ENCODE results near the gene PHLDA2.
A peak's percentile ranks its signal among the peaks of the same experiment; 100 is the strongest.

PHLDA2 gene

DNA sequence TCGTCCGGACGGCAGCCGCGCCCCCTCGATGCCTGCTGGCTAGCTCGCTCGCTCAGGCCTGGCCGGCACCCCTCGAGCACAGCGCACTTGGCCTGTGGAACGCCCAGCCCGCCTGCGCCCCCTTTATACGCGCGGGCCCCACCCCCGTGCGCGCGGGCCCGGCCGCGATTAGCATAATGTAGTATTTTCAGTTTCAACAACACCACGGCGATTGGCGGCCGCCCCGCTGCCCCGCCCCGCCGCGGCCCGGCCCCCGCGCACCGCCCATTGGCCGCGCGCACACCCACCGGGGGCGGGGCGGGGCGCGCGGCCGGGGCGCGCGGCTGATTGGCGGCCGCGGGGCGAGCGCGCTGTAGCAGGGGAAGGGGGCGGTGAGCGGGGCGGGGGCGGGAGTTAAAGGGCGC is 43.5 kb downstream of the PHLDA2 start, which contains the start of gene CDKN1C:
Gene CDKN1C, minus strand, starts transcription at position 98 of the 404 bp plus-strand sequence. CDS start 319 bp downstream, outside the sequence.
- Histone ChIP-seq H3K36me3 (ENCODE audit: control insufficient read depth in 2 of 2, insufficient read depth in 1 of 2, low read length in 2 of 2) (no peaks in the 10 kb centered on the region), H3K4me1 (ENCODE audit: control insufficient read depth, insufficient read depth, low read length) (no peaks in the 10 kb centered on the region), H3K4me3 (ENCODE audit: low read depth, low read length) (peak within 1 kb of the TSS; percentile 47), H3K27ac (ENCODE audit: extremely low read depth, low read depth, low read length) (no peak within 1 kb of the TSS), H3K9me3 (ENCODE audit: control insufficient read depth, insufficient read depth, low read depth, low read length) (no peaks in the 10 kb centered on the region)
- TF ChIP-seq ZXDB (tag by site-specific recombination; IDR thresholded peaks at IDR 0.05) = peak; percentile 7; the same call in 1 of the 2 replicates
- TF ChIP-seq ZBTB20 (tag by site-specific recombination; IDR thresholded peaks at IDR 0.05) = 0 out of 2 replicates have a peak, but pooled peaks have one; percentile 16
- TF ChIP-seq, protein P1, sequence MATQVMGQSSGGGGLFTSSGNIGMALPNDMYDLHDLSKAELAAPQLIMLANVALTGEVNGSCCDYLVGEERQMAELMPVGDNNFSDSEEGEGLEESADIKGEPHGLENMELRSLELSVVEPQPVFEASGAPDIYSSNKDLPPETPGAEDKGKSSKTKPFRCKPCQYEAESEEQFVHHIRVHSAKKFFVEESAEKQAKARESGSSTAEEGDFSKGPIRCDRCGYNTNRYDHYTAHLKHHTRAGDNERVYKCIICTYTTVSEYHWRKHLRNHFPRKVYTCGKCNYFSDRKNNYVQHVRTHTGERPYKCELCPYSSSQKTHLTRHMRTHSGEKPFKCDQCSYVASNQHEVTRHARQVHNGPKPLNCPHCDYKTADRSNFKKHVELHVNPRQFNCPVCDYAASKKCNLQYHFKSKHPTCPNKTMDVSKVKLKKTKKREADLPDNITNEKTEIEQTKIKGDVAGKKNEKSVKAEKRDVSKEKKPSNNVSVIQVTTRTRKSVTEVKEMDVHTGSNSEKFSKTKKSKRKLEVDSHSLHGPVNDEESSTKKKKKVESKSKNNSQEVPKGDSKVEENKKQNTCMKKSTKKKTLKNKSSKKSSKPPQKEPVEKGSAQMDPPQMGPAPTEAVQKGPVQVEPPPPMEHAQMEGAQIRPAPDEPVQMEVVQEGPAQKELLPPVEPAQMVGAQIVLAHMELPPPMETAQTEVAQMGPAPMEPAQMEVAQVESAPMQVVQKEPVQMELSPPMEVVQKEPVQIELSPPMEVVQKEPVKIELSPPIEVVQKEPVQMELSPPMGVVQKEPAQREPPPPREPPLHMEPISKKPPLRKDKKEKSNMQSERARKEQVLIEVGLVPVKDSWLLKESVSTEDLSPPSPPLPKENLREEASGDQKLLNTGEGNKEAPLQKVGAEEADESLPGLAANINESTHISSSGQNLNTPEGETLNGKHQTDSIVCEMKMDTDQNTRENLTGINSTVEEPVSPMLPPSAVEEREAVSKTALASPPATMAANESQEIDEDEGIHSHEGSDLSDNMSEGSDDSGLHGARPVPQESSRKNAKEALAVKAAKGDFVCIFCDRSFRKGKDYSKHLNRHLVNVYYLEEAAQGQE (tag by site-specific recombination; IDR thresholded peaks at IDR 0.05) = no peak
- no peak for TF ChIP-seq BCL11B (tag by site-specific recombination; IDR thresholded peaks at IDR 0.05; ENCODE audit: low read depth)
- peak; percentile 1; the same call in 1 of the 2 replicates for TF ChIP-seq KLF9 (tag by site-specific recombination; IDR thresholded peaks at IDR 0.05; ENCODE audit: low read depth)
- TF ChIP-seq ZBTB8A (tag by site-specific recombination; IDR thresholded peaks at IDR 0.05) = peak; percentile 20; the same call in 1 of the 2 replicates
- no peak for TF ChIP-seq ZNF626 (tag by site-specific recombination; IDR thresholded peaks at IDR 0.05)
- no peak for TF ChIP-seq ZNF654 (tag by site-specific recombination; IDR thresholded peaks at IDR 0.05; ENCODE audit: low read depth)
- TF ChIP-seq, protein P2, sequence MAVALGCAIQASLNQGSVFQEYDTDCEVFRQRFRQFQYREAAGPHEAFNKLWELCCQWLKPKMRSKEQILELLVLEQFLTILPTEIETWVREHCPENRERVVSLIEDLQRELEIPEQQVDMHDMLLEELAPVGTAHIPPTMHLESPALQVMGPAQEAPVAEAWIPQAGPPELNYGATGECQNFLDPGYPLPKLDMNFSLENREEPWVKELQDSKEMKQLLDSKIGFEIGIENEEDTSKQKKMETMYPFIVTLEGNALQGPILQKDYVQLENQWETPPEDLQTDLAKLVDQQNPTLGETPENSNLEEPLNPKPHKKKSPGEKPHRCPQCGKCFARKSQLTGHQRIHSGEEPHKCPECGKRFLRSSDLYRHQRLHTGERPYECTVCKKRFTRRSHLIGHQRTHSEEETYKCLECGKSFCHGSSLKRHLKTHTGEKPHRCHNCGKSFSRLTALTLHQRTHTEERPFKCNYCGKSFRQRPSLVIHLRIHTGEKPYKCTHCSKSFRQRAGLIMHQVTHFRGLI (tag by site-specific recombination; IDR thresholded peaks at IDR 0.05) = 0 out of 2 replicates have a peak, but pooled peaks have one; percentile 23
- TF ChIP-seq ZBTB17 (tag by site-specific recombination; IDR thresholded peaks at IDR 0.05) = 0 out of 2 replicates have a peak, but pooled peaks have one; percentile 33
- TF ChIP-seq, protein P3, sequence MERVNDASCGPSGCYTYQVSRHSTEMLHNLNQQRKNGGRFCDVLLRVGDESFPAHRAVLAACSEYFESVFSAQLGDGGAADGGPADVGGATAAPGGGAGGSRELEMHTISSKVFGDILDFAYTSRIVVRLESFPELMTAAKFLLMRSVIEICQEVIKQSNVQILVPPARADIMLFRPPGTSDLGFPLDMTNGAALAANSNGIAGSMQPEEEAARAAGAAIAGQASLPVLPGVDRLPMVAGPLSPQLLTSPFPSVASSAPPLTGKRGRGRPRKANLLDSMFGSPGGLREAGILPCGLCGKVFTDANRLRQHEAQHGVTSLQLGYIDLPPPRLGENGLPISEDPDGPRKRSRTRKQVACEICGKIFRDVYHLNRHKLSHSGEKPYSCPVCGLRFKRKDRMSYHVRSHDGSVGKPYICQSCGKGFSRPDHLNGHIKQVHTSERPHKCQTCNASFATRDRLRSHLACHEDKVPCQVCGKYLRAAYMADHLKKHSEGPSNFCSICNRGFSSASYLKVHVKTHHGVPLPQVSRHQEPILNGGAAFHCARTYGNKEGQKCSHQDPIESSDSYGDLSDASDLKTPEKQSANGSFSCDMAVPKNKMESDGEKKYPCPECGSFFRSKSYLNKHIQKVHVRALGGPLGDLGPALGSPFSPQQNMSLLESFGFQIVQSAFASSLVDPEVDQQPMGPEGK (tag by site-specific recombination; IDR thresholded peaks at IDR 0.05) = peak; percentile 71
- TF ChIP-seq, protein P4, sequence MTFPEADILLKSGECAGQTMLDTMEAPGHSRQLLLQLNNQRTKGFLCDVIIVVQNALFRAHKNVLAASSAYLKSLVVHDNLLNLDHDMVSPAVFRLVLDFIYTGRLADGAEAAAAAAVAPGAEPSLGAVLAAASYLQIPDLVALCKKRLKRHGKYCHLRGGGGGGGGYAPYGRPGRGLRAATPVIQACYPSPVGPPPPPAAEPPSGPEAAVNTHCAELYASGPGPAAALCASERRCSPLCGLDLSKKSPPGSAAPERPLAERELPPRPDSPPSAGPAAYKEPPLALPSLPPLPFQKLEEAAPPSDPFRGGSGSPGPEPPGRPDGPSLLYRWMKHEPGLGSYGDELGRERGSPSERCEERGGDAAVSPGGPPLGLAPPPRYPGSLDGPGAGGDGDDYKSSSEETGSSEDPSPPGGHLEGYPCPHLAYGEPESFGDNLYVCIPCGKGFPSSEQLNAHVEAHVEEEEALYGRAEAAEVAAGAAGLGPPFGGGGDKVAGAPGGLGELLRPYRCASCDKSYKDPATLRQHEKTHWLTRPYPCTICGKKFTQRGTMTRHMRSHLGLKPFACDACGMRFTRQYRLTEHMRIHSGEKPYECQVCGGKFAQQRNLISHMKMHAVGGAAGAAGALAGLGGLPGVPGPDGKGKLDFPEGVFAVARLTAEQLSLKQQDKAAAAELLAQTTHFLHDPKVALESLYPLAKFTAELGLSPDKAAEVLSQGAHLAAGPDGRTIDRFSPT (tag by site-specific recombination; IDR thresholded peaks at IDR 0.05) = no peak
- TF ChIP-seq KLF10 (tag by site-specific recombination; IDR thresholded peaks at IDR 0.05) = peak; percentile 91
- TF ChIP-seq, protein P5, sequence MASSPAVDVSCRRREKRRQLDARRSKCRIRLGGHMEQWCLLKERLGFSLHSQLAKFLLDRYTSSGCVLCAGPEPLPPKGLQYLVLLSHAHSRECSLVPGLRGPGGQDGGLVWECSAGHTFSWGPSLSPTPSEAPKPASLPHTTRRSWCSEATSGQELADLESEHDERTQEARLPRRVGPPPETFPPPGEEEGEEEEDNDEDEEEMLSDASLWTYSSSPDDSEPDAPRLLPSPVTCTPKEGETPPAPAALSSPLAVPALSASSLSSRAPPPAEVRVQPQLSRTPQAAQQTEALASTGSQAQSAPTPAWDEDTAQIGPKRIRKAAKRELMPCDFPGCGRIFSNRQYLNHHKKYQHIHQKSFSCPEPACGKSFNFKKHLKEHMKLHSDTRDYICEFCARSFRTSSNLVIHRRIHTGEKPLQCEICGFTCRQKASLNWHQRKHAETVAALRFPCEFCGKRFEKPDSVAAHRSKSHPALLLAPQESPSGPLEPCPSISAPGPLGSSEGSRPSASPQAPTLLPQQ (tag by site-specific recombination; IDR thresholded peaks at IDR 0.05) = peak; percentile 93
- TF ChIP-seq ZNF660 (tag by site-specific recombination; IDR thresholded peaks at IDR 0.05) = no peak
- peak; percentile 99 for TF ChIP-seq ZNF223 (tag by site-specific recombination; IDR thresholded peaks at IDR 0.05)
- TF ChIP-seq ZFP69B (tag by site-specific recombination; IDR thresholded peaks at IDR 0.05) = peak; percentile 93
- no peak for TF ChIP-seq ZNF426 (tag by site-specific recombination; IDR thresholded peaks at IDR 0.05)
- peak; percentile 45; the same call in 1 of the 2 replicates for TF ChIP-seq GLIS2 (tag by site-specific recombination; IDR thresholded peaks at IDR 0.05)
- TF ChIP-seq KLF1 (tag by site-specific recombination; IDR thresholded peaks at IDR 0.05) = peak; percentile 60
- TF ChIP-seq ZNF146 (tag by site-specific recombination; IDR thresholded peaks at IDR 0.05) = 0 out of 2 replicates have a peak, but pooled peaks have one; percentile 23
- 0 out of 2 replicates have a peak, but pooled peaks have one; percentile 49 for TF ChIP-seq SP7 (tag by site-specific recombination; IDR thresholded peaks at IDR 0.05)
- peak; percentile 2 for TF ChIP-seq SETDB1 (IDR thresholded peaks at IDR 0.05; ENCODE audit: insufficient read length, low read length)
- TF ChIP-seq ZSCAN30 (tag by site-specific recombination; IDR thresholded peaks at IDR 0.05) = 0 out of 2 replicates have a peak, but pooled peaks have one; percentile 27
- ChIA-PET POLR2A (interaction anchor here (0.7 to 2.5 kb wide), 3 partner anchors 44 to 352 kb away, joined by 3 to 10 read pairs (median 4); partner anchors contain the start of genes KCNQ1OT1 and PHLDA2), CTCF (interaction anchor here (0.6 to 16.8 kb wide), 3 partner anchors 9 to 352 kb away, joined by 4 to 456 read pairs (median 8); no protein-coding TSS in a partner anchor)
